Right lobe of liver (tissue), 4 donors: ENCODE data around the gene C1orf115.

Source experiments
- POLR2A ChIP-seq: fragments of 450-650 bp; IDR thresholded peaks from one replicate; pipeline ENCODE4 v1.6.1; 2017; ENCODE audit warnings: antibody characterized with exemption, mild to moderate bottlenecking
- TF ChIP-seq, protein P1 (sequence below), 4 donors: fragments of 200-600 bp in 3 of 4; fragments of 450-650 bp in 1 of 4; IDR thresholded peaks; one replicate each; pipeline versions ENCODE4 v1.5.1 to v1.8.0; 2016 to 2022; ENCODE audit warnings: antibody characterized with exemption in 4 of 4, mild to moderate bottlenecking in 2 of 4
- donor health status: DM: no; HTN: no; CAD: no.
- donor health status: DM: no; HTN: no; CAD: no.
- donor health status: DM: no; HTN: yes; CAD: no.

DNA sequence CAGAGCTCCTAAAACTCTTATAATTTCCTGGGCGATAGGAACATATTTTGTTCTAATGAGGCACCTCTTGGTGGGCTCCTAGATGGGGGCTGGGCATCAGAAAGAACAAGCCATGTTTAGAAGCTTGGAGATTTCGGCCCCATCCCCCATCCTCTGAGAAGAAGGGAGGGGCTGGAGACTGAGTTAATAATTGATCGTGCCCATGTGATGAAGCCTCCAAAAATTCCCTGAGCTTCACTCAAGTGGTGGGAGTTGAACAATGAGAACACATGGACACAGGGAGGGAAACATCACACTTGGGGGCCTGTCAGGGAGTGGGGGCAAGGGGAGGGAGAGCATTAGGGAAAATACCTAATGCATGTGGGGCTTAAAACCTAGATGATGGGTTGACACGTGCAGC is 18.1 kb downstream of the C1orf115 start:
- TF ChIP-seq POLR2A = no peak
- TF ChIP-seq, protein P1, sequence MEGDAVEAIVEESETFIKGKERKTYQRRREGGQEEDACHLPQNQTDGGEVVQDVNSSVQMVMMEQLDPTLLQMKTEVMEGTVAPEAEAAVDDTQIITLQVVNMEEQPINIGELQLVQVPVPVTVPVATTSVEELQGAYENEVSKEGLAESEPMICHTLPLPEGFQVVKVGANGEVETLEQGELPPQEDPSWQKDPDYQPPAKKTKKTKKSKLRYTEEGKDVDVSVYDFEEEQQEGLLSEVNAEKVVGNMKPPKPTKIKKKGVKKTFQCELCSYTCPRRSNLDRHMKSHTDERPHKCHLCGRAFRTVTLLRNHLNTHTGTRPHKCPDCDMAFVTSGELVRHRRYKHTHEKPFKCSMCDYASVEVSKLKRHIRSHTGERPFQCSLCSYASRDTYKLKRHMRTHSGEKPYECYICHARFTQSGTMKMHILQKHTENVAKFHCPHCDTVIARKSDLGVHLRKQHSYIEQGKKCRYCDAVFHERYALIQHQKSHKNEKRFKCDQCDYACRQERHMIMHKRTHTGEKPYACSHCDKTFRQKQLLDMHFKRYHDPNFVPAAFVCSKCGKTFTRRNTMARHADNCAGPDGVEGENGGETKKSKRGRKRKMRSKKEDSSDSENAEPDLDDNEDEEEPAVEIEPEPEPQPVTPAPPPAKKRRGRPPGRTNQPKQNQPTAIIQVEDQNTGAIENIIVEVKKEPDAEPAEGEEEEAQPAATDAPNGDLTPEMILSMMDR (IDR thresholded peaks at IDR 0.05) = no peak
